ENCODE data around the gene SLC19A1.

DNA sequence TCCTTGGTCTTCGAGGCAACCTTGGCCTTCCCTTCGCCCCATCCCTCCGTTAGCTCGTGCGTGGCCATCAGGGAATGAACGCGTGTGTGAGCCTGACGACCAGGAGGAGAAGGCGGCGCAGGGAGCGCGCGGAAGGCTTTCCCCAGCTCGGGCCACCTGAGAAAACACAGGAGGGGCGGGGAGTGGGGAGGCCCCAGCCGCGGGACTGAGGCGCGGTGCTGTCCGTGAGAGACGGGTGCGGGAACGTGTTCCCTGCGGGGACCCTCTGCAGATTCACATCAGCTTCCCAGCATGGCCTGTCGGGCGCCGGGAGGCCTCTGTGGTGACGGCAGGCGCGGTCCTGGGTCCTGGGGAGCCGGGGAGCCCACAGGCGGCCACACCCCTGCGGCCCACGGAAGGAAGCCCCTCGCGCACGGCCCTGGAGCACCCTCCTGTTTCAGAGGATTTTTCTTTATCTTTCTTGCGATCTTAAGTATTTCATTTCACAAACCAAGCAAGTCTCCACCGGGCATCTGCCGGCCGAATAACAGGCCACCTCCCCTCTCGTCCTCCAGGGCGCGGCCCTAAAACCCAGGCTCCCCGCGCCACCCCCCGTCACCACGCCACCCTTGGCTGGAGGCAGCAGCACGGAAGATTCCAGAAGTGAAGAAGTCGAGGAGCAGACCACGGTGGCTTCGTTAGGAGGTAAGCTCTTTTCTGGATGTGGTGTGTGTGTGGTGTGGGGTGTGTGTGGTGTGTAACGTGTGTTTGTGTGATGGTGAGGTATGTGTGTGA lies 66.3 kb downstream of the SLC19A1 start:
- TF ChIP-seq, protein P1, sequence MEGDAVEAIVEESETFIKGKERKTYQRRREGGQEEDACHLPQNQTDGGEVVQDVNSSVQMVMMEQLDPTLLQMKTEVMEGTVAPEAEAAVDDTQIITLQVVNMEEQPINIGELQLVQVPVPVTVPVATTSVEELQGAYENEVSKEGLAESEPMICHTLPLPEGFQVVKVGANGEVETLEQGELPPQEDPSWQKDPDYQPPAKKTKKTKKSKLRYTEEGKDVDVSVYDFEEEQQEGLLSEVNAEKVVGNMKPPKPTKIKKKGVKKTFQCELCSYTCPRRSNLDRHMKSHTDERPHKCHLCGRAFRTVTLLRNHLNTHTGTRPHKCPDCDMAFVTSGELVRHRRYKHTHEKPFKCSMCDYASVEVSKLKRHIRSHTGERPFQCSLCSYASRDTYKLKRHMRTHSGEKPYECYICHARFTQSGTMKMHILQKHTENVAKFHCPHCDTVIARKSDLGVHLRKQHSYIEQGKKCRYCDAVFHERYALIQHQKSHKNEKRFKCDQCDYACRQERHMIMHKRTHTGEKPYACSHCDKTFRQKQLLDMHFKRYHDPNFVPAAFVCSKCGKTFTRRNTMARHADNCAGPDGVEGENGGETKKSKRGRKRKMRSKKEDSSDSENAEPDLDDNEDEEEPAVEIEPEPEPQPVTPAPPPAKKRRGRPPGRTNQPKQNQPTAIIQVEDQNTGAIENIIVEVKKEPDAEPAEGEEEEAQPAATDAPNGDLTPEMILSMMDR (IDR thresholded peaks at IDR 0.05), result no peak
- no peak for TF ChIP-seq POLR2A (IDR thresholded peaks at IDR 0.05)

All from Peyer's patch (tissue), 4 donors.